ENCODE data around the gene RFTN1.
"Not testable (repeated sequence)": the region's sequence is repeated elsewhere in the genome, so short reads cannot be mapped to it uniquely, and the experiment has no call there.

The RFTN1 gene

DNA sequence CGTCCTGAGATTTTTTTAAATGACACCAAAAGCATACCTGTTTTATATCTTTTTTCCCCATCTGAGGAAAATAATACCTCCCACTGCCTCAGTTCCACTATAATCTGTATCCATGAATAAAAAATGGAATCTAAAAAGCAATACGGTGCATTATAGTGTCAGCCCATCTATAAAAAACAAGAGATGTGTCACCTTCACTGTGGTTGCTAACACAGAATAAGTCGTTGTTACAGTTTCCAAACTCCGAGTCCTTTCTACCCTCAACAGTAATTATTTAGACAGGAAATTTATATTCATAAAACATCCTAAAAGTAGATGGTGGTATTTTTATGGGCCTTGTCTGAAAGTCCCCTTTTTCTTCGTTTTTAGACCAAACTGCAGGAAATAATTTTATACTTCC is 19.4 kb downstream of the RFTN1 start (continued):
- TF ChIP-seq, protein P1, sequence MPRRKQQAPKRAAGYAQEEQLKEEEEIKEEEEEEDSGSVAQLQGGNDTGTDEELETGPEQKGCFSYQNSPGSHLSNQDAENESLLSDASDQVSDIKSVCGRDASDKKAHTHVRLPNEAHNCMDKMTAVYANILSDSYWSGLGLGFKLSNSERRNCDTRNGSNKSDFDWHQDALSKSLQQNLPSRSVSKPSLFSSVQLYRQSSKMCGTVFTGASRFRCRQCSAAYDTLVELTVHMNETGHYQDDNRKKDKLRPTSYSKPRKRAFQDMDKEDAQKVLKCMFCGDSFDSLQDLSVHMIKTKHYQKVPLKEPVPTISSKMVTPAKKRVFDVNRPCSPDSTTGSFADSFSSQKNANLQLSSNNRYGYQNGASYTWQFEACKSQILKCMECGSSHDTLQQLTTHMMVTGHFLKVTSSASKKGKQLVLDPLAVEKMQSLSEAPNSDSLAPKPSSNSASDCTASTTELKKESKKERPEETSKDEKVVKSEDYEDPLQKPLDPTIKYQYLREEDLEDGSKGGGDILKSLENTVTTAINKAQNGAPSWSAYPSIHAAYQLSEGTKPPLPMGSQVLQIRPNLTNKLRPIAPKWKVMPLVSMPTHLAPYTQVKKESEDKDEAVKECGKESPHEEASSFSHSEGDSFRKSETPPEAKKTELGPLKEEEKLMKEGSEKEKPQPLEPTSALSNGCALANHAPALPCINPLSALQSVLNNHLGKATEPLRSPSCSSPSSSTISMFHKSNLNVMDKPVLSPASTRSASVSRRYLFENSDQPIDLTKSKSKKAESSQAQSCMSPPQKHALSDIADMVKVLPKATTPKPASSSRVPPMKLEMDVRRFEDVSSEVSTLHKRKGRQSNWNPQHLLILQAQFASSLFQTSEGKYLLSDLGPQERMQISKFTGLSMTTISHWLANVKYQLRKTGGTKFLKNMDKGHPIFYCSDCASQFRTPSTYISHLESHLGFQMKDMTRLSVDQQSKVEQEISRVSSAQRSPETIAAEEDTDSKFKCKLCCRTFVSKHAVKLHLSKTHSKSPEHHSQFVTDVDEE (CRISPR knock-in tag; IDR thresholded peaks at IDR 0.05), result no peak
- TF ChIP-seq ZC3H10 (CRISPR knock-in tag; IDR thresholded peaks at IDR 0.05) (no peak), GLIS3 (CRISPR knock-in tag; IDR thresholded peaks at IDR 0.05) (no peak), RARB (CRISPR knock-in tag; IDR thresholded peaks at IDR 0.05) (no peak), CSDC2 (CRISPR knock-in tag; IDR thresholded peaks at IDR 0.05) (no peak), ARNTL (CRISPR knock-in tag; IDR thresholded peaks at IDR 0.05; ENCODE audit: borderline replicate concordance, low read depth) (no peak), OSR1 (CRISPR knock-in tag; IDR thresholded peaks at IDR 0.05) (no peak)

DNA sequence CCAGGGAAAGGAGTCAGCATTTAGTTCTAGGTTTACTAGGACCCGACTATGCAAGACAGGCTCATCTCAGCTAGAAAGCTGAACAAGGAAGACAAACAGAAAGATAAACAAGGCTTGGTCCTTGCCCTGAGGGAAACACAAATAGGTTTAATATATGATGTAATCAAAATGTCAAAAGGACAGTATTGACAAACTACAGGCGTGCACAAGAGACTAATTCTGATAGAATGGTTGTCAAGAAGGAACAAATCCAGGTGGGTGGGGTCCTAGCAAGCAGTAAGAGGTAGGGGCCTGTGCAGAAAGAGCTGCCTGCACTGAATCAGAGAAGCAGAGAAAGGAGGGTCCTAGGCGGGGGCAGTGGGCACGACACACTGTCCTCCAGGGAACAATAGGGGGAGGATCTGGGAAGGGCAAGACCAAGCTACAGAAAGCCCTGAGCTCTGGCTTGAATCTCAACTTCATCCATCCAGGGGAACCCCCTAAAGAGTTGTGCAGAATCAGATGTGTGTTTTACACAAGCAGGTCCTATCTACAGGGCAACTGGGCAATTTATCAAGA is 23.4 kb downstream of the RFTN1 start:
- TF ChIP-seq ZC3H10 (CRISPR knock-in tag; IDR thresholded peaks at IDR 0.05), result no peak
- TF ChIP-seq BACH2 (CRISPR knock-in tag; IDR thresholded peaks at IDR 0.05; ENCODE audit: borderline replicate concordance), result no peak
- TF ChIP-seq, protein P1 (CRISPR knock-in tag; IDR thresholded peaks at IDR 0.05), result 0 out of 2 replicates have a peak, but pooled peaks have one; percentile 32
- TF ChIP-seq, protein P2, sequence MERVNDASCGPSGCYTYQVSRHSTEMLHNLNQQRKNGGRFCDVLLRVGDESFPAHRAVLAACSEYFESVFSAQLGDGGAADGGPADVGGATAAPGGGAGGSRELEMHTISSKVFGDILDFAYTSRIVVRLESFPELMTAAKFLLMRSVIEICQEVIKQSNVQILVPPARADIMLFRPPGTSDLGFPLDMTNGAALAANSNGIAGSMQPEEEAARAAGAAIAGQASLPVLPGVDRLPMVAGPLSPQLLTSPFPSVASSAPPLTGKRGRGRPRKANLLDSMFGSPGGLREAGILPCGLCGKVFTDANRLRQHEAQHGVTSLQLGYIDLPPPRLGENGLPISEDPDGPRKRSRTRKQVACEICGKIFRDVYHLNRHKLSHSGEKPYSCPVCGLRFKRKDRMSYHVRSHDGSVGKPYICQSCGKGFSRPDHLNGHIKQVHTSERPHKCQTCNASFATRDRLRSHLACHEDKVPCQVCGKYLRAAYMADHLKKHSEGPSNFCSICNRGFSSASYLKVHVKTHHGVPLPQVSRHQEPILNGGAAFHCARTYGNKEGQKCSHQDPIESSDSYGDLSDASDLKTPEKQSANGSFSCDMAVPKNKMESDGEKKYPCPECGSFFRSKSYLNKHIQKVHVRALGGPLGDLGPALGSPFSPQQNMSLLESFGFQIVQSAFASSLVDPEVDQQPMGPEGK (CRISPR knock-in tag; IDR thresholded peaks at IDR 0.05; ENCODE audit: borderline replicate concordance), result no peak
- no peak for TF ChIP-seq ESRRG (CRISPR knock-in tag; IDR thresholded peaks at IDR 0.05)
- no peak for ATAC-seq

DNA sequence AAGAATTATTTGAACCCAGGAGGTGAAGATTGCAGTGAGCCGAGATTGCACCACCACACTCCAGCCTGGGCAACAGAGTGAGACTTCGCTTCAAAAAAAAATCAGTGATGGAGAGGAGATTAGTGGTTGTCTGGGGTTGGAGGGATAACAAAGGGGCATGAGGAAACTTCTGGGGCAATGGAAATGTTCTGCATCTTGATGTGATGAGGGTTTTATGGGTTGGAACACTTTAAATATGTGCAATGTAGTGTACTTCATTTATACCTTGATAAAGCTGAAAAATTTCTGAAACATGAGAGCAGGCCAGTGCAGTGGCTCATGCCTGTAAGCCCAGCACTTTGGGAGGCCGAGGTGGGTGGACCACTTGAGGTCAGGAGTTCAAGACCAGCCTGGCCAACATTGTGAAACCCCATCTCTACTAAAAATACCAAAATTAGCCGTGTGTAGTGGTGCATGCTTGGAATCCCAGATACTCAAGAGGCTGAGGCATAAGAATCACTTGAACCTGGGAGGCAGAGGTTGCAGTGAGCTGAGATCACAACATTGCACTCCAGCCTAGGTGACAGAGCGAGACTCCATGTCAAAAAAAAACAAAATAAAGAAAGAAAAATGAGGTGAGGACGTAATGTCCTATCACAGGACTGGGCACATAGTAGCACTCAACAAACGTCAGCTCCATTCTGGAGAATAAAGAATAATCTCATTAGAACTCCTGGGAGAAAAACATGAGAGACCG is 24.0 kb downstream of the RFTN1 start:
- not testable (repeated sequence) for ATAC-seq

DNA sequence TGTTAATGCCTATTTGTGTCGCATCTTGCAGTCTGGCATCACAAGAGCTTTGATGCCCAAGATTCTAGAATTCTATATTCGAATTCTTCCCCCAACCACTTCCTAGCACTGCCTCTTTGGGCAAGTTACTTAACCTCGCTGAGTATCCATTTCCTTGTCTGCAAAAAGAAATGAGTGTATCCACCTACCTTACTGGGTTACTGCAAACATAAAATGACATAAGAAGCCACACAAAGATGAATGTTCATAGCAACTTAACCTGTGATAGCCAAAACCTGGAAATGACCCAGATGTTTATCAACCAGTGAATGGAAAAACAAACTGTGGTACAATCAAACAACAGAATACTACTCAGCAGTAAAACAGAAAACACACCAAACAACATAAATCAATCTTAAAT is 24.9 kb downstream of the RFTN1 start:
- TF ChIP-seq PPARA (CRISPR knock-in tag; IDR thresholded peaks at IDR 0.05; ENCODE audit: borderline replicate concordance) (no peak), RARB (CRISPR knock-in tag; IDR thresholded peaks at IDR 0.05) (no peak), ZNF70 (CRISPR knock-in tag; IDR thresholded peaks at IDR 0.05) (no peak), GLIS3 (CRISPR knock-in tag; IDR thresholded peaks at IDR 0.05) (no peak), BACH2 (CRISPR knock-in tag; IDR thresholded peaks at IDR 0.05; ENCODE audit: borderline replicate concordance) (no peak), ISL1 (CRISPR knock-in tag; IDR thresholded peaks at IDR 0.05) (no peak), ESRRG (CRISPR knock-in tag; IDR thresholded peaks at IDR 0.05) (no peak), ZNF8 (CRISPR knock-in tag; IDR thresholded peaks at IDR 0.05) (no peak), ARNTL (CRISPR knock-in tag; IDR thresholded peaks at IDR 0.05; ENCODE audit: borderline replicate concordance, low read depth) (no peak), OSR1 (CRISPR knock-in tag; IDR thresholded peaks at IDR 0.05) (no peak), ZC3H10 (CRISPR knock-in tag; IDR thresholded peaks at IDR 0.05) (no peak), TOX (CRISPR knock-in tag; IDR thresholded peaks at IDR 0.05; ENCODE audit: borderline replicate concordance) (no peak)
- TF ChIP-seq, protein P2 (CRISPR knock-in tag; IDR thresholded peaks at IDR 0.05; ENCODE audit: borderline replicate concordance), result no peak
- no peak for ATAC-seq
